Cardiac muscle cell (in vitro differentiated cells and primary cell): ENCODE results near the gene ADGB. TPM values are rescaled to one million over a fixed set of nuclear protein-coding genes. Genes with fewer than 3 reads are reported as not detected.

Source experiments
- DNase-seq, 2 donors: peaks; one replicate each; pipeline versions ENCODE4 v3.0.0 to v3.0.0-alpha.2; 2010 to 2017; ENCODE audit warnings: low read depth in 1 of 2, low spot score in 1 of 2
- H3K27ac ChIP-seq: fragments of 200-600 bp; sonication (generic); 2 replicates; pipeline ENCODE4 v1.5.1; 2016
- H3K27me3 ChIP-seq: fragments of 200-600 bp; sonication (generic); 2 replicates; pipeline ENCODE4 v1.6.0; 2016; ENCODE audit warnings: control low read depth
- H3K36me3 ChIP-seq: fragments of 200-600 bp; sonication (generic); 2 replicates; pipeline ENCODE4 v1.5.1; 2016; ENCODE audit warnings: control low read depth
- H3K4me1 ChIP-seq: fragments of 200-600 bp; sonication (generic); 2 replicates; pipeline ENCODE4 v1.8.1; 2017; ENCODE audit warnings: low read depth, mild to moderate bottlenecking, mixed run types
- H3K4me3 ChIP-seq: fragments of 200-600 bp; sonication (generic); 2 replicates; pipeline ENCODE4 v1.5.1; 2016; ENCODE audit warnings: mild to moderate bottlenecking
- H3K9me3 ChIP-seq: fragments of 200-600 bp; sonication (generic); 2 replicates; pipeline ENCODE4 v1.5.1; 2017; ENCODE audit warnings: low read depth, mild to moderate bottlenecking, control low read depth
- CTCF ChIP-seq: IDR thresholded peaks from 2 replicates; pipeline ENCODE4 v1.5.1; 2012; ENCODE audit warnings: low read depth, mild to moderate bottlenecking, low read length
- polyA plus RNA-seq: library from polyadenylated mRNA; unstranded; fragments of >200 nt; fragmentation: Nextera tagmentation; extraction: Ambion mirVana; gene quantifications from 2 replicates; pipeline ENCODE4 v1.2.1, GENCODE V29; 2016
- total RNA-seq: library from RNA; depleted of rRNA; stranded (reverse); fragments of >200 nt; gene quantifications from 2 replicates; pipeline ENCODE4 v1.2.3, GENCODE V29; 2016

Gene ADGB
- total and polyA plus RNA-seq, 2 experiments from 2014 or later: not detected

GRCh38 chr6:146664871-146665360 is 66.1 kb downstream of the ADGB start:
- DNase-seq: no peak
- H3K4me3 ChIP-seq: no peak overlapping the region
- H3K27ac ChIP-seq: no peak overlapping the region
- H3K27me3 ChIP-seq: no peaks in the 10 kb centered on the region
- no peak for TF ChIP-seq CTCF
- no peaks in the 10 kb centered on the region for H3K4me1 ChIP-seq
- no peaks in the 10 kb centered on the region for H3K9me3 ChIP-seq
- no peaks in the 10 kb centered on the region for H3K36me3 ChIP-seq

- Histone ChIP-seq H3K36me3 (no peaks in the 10 kb centered on the region), H3K27ac (no peak overlapping the region), H3K4me3 (no peak overlapping the region), H3K4me1 (no peaks in the 10 kb centered on the region), H3K27me3 (no peaks in the 10 kb centered on the region), H3K9me3 (no peaks in the 10 kb centered on the region)
- no peak for DNase-seq
- TF ChIP-seq CTCF: no peak
Measured at GRCh38 chr6:146666909-146667308, 68.1 kb downstream of the ADGB start.

- no peaks in the 10 kb centered on the region for H3K27me3 ChIP-seq
- no peaks in the 10 kb centered on the region for H3K4me1 ChIP-seq
- no peak overlapping the region for H3K27ac ChIP-seq
- H3K36me3 ChIP-seq: no peaks in the 10 kb centered on the region
- H3K9me3 ChIP-seq: no peaks in the 10 kb centered on the region
- no peak overlapping the region for H3K4me3 ChIP-seq
- no peak for DNase-seq
- TF ChIP-seq CTCF: no peak
Measured at GRCh38 chr6:146670161-146670560, 71.4 kb downstream of the ADGB start.

- TF ChIP-seq CTCF: no peak
- Histone ChIP-seq H3K27me3 (no peaks in the 10 kb centered on the region), H3K4me1 (no peaks in the 10 kb centered on the region), H3K4me3 (no peak overlapping the region), H3K36me3 (no peaks in the 10 kb centered on the region), H3K27ac (no peak overlapping the region), H3K9me3 (no peaks in the 10 kb centered on the region)
- DNase-seq: no peak
Measured at GRCh38 chr6:146673069-146673468, 74.3 kb downstream of the ADGB start.

GRCh38 chr6:146679386-146679785 is 80.6 kb downstream of the ADGB start:
- Histone ChIP-seq H3K4me1 (no peaks in the 10 kb centered on the region), H3K9me3 (no peaks in the 10 kb centered on the region), H3K4me3 (no peak overlapping the region), H3K27ac (no peak overlapping the region), H3K36me3 (no peaks in the 10 kb centered on the region), H3K27me3 (no peaks in the 10 kb centered on the region)
- DNase-seq: no peak
- no peak for TF ChIP-seq CTCF

GRCh38 chr6:146682919-146683318 is 84.1 kb downstream of the ADGB start:
- H3K4me3 ChIP-seq: no peak overlapping the region
- no peak for TF ChIP-seq CTCF
- H3K27me3 ChIP-seq: no peaks in the 10 kb centered on the region
- DNase-seq: no peak
- H3K27ac ChIP-seq: no peak overlapping the region
- H3K4me1 ChIP-seq: no peaks in the 10 kb centered on the region
- no peaks in the 10 kb centered on the region for H3K36me3 ChIP-seq
- H3K9me3 ChIP-seq: no peaks in the 10 kb centered on the region
